Stimulated activated CD4-positive, alpha-beta T cell treated with anti-CD3 and anti-CD28 coated beads, Interleukin-4, amount 100 ng/mL, for 1 hour (primary cell): ENCODE measurements around the gene GCDH.
"Not testable (repeated sequence)": the region's sequence is repeated elsewhere in the genome, so short reads cannot be mapped to it uniquely, and the experiment has no call there.

ENCODE experiments used
- DNase-seq: peaks from one replicate; pipeline ENCODE4 v3.0.0-alpha.2; 2020

Gene GCDH

DNA sequence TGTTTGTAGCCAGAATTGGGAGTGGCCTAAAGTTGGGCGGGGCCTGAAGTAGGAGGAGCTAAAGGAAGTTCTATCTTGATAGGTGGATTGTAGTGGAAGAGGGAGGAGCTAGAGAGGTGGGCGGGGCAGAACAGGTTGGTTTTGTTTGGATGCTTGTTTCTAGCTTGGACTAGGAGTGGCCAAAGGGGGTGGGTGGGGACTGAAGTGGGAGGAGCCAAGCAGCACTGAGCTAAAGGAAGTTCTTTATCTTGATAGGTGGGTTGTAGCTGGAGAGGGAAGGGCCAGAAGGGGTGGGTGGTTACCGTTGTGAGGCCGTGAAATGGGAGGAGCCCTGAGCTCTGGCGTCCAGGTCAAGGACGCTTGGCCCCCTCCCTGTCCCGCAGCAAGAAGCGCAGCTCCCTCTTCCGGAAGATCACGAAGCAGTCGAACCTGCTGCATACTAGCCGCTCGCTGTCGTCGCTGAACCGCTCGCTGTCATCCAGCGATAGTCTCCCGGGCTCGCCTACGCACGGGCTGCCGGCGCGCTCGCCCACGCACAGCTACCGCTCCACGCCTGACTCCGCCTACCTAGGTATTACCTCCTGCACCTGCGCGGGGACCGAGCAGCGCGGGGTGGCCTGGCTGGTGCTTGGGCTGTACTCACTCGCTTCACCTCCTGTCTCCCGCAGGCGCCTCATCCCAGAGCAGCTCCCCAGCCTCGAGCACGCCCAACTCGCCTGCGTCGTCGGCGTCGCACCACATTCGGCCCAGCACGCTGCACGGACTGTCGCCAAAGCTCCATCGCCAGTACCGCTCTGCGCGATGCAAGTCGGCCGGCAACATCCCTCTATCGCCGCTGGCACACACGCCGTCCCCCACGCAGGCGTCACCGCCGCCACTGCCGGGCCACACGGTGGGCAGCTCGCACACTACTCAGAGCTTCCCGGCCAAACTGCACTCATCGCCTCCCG lies 17.7 kb upstream of the GCDH start:
- DNase-seq: peak; percentile 38

DNA sequence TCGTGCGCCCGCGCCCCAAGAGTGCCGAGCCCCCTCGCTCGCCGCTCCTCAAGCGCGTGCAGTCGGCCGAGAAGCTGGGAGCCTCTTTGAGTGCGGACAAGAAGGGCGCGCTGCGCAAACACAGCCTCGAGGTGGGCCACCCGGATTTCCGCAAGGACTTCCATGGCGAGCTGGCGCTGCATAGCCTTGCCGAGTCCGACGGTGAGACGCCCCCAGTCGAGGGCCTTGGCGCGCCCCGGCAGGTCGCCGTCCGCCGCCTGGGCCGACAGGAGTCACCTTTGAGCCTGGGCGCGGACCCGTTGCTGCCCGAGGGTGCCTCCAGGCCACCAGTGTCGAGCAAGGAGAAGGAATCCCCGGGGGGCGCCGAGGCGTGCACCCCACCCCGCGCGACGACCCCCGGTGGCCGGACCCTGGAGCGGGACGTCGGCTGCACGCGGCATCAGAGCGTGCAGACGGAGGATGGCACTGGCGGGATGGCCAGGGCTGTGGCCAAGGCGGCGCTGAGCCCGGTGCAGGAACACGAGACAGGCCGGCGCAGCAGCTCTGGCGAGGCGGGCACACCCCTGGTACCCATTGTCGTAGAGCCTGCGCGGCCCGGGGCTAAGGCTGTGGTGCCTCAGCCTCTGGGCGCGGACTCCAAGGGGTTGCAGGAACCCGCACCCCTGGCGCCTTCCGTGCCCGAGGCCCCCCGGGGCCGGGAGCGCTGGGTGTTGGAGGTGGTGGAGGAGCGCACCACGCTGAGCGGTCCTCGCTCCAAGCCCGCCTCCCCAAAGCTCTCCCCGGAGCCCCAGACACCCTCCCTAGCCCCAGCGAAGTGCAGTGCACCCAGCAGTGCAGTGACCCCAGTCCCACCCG lies 16.8 kb upstream of the GCDH start:
- no peak for DNase-seq

DNA sequence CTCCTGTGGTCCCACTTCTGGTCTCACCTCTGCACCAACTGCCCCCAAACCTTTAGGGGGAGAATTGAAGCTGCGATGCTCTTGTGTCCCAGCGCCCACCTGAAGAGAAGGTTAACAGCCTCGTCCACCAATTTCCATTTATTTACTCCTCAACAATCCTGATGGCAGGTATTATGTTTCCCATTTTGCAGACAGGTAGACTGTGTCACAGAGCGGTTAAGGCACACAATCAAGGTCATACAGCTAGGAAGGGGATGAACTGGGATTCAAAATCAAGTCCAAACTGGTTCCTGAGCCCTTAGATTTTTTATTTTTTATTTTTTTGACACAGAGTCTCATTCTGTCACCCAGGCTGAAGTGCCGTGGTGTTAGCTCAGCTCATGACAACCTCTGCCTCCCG lies 15.9 kb upstream of the GCDH start:
- no peak for DNase-seq

DNA sequence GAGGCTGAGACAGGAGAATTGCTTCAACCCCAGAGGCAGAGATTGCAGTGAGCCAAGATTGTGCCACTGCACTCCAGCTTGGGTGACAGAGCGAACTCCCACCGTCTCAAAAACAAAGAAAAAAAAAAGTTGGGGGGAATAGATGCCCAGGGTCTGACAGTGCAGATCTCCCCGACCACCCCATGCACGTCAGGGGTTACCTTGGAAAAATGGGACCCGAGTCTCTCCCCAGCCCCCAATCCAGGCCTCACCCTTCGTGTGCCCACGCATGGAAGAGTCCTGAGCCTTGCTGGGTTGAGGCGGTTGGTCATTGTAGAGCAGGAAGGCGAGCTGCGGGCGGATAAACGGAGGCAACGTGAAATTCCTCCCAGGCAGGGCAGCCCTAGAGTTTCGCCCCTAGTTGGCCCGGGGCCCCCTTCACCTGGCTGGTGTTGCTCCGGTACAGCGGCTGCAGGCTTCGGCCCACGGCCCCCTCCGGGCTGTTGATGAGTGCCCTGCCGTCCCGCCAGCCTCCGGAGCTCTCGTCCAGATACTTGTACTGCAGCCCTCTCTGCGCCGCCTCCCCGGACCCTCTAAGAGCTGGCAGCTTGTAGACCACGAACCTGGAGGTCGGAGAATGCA lies 10.3 kb upstream of the GCDH start:
- DNase-seq: no peak

DNA sequence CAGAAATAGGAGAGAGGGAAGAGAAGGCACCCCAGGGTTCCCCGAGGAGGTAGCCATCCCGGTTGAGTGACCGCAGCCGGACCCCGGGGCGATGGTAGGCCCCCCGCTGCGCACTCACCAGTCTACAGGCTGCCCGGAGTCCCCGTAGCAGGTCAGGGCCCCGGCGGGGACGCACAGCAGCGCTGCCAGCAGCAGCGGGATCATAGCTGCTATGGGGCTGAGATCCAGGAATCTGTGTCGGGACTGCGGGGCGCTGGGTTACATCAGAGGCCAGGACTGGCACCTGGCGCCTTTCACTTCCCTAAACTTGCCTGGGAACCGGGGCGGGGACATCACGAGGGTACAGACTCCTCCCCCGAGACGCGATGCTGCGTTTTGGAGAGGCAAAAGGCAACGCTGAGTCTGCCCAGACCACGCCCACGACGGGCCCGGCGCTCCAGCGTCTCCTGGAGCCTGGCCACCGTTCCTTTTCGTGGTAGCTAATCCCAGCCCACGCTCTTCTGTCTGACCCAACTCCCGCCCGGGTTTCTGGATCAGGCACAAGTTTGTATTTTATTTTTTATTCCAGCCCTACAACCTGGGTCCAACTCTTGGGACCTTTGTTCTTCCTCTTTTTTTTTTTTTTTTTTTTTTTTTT lies 9.7 kb upstream of the GCDH start, which contains the start of gene DNASE2:
Gene DNASE2, minus strand, starts transcription at position 278 of the 637 bp plus-strand sequence. Its CDS starts 74 bp downstream, at position 204.
- peak; percentile 89 for DNase-seq

DNA sequence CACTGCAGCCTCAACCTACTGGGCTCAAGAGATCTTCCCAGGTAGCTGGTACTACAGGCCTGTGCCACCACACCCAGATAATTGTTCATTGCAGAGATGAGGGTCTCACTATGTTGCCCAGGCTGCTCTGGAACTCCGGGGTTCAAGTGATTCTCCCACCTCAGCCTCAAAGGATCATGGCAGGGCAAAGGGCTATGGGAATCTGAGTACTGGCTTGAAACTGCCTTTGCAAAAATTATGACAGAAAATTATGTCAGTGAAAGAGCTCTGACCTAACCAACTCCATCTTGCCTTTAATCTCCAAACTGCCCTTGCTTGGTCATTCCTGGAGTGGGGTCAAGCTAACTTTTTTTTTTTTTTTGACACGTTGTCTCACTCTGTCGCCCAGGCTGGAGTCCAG lies 8.4 kb upstream of the GCDH start:
- no peak for DNase-seq

DNA sequence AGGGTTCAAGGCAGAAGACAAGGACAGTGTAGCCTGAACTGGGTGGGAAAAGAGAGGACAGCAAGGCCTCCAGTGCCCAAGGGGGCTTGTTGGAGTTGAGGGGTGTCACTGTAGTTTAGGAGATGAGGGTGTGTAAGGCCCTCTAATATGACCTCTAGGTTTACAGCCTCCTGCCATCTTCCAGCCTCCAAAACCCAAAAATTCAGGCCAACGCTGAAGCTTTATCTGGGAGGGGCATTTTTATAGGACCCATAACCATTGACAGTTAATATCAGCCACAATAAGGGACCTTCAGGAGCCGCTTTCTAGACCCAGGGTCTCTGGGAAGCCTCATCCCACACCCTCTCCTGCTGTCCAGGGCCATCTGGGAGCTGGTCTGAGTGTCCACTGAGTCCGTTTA lies 6.8 kb upstream of the GCDH start:
- no peak for DNase-seq

DNA sequence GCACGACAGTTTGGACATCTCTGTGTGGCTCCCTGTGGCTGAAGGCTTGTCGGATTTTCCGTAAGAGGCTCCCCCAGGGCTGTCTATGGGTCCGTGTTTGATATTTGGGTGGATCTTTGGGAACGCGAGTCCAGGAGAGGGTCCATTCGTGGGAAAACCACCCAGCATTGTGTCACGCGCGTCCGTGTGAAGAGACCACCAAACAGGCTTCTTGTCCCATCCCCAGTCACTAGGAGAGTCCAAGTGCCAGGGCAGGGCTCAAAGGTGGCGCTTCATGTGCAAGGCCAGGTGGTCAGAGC lies 6.4 kb upstream of the GCDH start:
- no peak for DNase-seq

DNA sequence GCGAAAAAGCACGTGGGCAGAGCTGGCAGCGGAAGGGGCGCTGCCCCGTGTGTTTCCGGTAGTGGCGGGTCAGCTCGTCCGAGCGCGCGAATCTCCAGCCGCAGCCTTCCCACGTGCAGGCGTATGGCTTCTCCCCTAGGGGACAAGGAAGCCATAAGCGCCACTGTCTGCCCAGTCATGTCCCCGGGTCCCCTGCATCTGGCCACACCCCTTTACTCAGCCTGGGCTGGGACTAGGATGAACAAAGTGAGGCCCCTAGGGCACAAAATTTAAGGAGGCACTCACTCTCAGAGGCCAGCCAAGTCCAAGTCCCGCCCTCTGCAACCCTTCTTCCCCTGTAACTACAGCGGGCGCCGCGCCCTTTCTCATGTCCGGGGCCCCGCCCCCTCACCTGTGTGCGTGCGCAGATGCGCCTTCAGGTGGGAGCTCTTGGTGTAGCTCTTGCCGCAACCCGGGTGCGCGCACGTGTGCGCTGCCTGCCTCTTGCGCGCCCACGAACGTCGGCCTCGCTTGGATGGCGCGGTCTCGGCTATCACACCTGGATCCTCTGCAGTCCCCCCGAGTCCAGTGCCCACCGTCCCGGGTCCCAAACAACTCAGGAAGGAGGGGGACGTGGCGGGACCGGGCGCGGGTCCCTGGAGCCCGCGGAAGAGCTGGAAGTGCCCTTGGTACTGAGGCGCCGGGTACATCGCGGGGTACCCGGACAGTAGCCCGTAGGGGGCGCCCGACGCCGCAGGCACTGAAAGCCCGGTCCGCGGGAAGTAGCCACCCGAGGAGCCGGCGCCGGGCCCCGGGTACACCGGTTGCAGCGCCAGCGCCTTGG lies 5.8 kb upstream of the GCDH start:
- DNase-seq: peak; percentile 91

DNA sequence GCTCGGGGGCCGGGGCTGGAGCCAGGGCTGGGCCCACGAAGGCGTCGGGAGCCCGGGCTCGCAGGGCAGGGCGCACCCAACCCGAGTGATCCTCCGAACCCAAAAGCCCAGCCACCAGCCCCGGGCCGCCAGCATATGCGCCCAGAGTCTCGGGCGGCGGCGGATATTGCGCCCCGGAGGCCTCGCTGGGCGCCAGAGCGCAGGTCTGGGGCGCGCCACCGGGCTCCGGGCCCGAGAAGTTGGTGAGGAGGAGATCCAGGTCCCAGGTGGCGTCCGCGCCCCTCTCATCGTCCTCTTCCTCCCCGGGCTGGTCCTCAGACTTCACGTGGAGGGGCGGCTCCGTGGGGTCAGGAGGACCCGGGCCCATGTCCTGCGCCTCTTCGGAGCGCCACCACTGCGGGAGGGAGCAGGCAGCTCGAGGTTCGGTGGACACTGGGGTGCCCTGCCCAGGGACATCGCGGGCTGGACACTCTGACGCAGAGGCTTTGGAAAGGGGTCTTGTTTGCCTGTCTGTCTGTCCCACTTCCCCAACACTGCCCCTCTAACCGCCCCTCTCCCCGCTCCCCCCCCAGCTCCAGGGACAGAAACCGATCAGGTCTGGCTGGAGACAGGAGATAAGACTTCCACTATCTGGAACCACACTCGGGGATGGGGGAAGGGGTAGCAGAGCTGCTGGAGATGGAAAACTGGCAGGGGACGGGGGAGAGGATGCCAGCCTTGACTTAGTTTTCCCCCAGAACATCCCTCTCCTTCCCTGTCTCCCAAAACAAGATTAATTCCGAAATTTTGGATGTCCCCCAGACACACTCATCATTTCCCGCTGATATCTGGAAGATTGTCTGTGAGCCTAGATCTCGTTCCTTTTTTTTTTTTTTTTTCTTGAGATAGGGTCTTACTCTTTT lies 5.0 kb upstream of the GCDH start:
- DNase-seq: no peak

DNA sequence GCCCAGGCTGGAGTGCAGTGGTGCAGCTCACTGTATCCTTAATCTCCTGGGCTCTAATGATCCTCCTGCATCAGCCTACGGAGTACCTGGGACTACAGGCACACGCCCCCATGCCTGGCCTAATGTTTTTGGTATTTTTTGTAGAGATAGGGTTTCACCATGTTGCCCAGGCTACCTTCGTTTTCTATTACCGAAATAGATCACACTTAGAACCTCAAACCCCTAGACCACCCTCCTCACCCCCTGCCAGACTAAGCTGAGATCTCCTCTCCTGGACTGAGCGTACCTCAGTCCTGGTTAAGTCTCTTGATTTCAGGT lies 4.3 kb upstream of the GCDH start:
- no peak for DNase-seq

DNA sequence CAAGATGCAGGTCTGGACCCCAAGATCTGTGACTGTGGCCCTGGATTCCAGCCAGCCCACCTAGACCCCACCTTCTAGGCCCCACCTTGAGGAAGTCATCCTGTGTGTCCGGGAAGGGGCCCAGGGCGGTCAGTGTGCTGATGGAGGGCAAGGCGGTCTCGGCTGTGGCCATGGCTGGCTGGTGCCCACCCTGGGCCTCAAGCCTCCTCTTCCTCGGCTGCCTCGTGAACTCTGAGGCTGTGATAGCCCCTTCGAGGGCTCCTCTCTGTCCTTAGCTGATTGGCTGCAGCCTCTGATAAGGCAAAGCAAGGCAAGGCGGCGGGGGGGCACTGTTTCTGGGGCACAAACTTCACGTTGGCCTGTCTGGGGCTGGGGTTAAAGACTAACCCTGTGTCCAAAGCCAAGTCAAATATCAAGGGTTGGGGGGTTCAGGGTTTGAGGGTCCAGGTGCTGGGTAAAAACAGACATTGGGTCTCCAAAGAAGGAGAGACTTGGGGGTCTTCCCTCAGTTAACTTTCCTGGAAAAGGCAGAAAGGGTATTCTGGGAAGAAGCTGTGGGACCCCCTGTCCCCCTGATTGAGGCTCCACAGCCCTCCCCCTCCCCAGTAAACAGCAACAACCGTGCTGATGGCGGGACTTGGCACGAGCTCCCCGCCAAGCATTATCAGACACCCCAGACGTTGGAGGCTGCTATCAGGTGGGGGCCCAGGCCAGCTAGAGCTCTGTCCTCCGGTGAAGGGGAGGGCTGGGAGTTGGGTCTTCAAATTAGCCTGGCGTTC lies 3.8 kb upstream of the GCDH start, which contains the start of gene KLF1:
Gene KLF1, minus strand, starts transcription at position 233 of the 779 bp plus-strand sequence. Its CDS starts 61 bp downstream, at position 172.
- no peak for DNase-seq

DNA sequence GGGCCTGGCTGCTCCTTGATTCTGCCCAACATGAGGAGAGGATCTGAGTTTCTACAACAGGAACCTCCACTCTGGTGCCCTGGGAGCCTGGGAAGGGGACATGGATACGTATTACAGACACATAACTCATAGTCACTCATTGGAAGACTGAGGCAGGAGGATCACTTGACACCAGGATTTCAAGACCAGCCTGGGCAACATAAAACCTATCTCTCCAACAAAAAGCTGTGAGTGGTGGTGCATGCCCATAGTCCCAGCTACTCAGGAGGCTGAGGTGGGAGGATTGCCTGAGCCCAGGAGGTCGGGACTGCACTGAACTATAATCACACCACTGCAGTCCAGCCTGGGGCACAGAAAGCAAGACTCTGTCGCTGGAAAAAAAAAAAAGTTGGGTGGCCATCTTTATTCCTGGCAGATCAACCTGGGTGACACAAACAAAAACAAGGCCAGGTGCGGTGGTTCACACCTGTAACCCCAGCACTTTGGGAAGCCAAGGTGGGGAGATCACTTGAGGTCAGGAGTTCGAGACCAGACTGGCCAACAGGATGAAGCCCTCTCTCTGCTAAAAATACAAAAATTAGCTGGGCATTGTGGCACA lies 2.9 kb upstream of the GCDH start:
- no peak for DNase-seq

DNA sequence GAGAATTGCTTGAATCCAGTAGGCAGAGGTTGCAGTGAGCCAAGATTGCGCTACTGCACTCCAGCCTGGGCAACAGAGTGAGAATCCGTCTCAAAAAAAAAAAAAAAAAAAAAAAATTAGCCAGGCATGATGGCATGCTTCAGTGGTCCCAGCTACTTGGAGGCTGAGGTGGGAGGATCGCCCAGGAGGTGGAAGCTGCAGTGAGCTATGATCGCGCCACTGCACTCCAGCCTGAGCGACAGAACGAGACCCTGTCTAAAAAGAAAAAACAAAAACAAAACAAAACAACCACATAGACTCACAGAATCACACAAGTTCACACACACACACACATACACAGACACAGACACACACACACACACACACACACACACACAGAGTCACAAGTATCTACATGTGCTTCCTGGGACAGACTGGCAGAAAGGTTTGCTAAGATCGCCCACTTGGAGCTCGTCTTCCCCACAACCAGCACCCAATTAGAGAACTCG lies 617 bp upstream of the GCDH start:
- not testable (repeated sequence) for DNase-seq

DNA sequence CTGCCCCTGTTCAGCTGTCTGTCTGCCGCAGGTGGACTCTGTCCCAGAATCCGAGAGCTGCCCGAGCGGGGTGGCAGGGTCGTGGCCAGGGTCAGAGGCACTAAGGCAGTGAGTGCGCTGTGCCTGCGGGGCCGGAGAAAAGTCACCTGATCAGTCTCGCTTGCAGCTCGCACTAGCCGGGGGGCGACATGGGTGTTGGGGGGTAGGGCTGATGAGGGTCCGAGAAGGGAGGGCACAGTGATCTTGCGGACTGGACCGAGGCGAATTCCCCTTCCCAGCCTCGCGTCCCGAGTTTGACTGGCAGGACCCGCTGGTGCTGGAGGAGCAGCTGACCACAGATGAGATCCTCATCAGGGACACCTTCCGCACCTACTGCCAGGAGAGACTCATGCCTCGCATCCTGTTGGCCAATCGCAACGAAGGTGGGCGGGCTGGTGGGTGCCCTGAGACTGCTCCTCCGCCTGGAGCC lies 627 bp downstream of the GCDH start:
- DNase-seq: no peak

DNA sequence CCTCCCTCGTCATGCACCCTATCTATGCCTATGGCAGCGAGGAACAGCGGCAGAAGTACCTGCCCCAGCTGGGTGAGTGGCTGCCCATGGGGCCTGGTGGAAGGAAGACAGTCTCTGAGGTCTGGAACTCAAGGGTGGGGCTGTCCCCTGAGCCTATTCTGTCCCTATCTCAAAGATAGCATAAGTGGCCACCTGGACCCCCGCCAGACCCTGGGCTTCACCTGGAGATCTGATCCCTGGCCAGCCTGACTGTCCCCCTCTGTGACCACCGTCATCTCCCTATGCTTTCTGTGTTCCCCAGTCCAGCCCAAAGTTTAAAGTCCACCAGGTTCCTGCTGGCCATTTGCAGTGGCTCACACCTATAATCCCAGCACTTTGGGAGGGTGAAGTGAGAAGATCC lies 2.6 kb downstream of the GCDH start:
- DNase-seq: no peak

DNA sequence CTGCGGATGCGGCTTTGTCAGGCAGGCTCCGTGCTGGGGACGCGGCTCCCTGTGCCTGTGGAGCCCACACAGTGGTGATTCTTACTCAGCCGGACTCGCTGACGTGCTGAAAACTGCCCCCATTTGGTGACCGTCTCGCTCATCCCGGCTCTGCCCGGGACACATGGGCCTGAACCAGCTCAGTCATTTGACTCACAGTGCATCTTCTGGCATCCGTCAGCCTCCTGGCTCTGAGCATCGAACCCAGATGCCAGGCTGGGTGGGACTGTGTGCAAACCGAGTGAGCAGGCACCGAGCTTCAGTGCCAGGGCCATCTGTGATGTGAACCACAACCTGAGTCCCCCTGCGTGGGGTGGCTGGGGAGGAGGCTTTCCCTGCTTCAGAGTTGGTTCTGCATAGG lies 5.5 kb downstream of the GCDH start:
- no peak for DNase-seq

DNA sequence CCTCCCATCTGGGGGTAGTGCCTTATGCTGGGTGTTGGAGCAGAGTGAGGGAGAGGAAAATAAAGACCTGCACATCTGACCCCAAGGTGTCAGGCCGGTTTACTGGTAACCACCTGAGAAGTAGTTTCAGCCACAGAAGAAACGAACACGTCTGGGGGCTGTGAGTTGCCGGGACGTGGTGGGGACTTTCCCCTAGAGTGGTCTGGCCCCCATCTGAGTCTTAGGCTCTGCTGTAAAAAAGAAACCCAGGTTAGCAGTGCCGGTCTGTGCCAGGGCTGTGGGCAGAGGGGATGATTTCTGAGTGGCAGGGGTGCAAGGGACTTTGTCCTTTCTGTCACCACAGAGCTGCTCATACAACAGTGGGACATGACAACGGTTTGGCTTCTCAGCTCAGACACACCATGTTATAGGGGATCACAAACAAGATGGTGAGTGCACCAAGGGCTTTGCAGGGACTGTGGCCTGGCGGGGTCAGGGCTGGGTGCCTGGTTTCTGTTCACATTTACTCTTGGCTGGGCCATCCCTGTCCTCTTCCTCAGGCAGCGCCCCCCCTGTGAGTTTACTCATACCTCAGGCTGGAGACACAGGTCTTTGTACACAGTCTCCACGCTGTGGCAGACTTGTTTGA lies 9.0 kb downstream of the GCDH start:
- no peak for DNase-seq

DNA sequence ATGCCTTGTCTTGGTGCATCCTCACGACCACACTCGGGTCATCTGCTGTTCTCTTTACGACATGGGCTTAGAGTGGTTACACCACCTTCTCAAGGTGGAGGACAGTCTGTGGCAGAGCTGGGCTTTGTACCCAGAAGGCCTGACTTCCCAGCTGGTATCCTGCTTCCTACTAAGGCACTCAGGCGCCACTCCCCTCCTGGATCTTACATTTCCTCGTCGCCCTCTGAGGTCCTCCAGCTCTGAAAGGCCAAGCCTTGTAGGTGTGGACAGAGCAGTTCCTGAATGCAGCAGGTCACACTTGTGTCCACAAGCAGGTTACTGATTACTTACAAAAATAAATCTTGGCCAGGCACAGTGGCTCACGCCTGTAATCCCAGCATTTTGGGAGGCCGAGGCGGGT lies 16.2 kb downstream of the GCDH start:
- DNase-seq: no peak
